HepG2 (cell line): ENCODE results near the gene SERPINE2. TPM values are rescaled to one million over a fixed set of nuclear protein-coding genes. Genes with fewer than 3 reads are reported as not detected.

ENCODE experiments used
- EP300 ChIP-seq, 3 experiments: sonication (generic) in 1 of 3; formaldehyde crosslinking in 1 of 3; IDR thresholded peaks; 2 replicates each; pipeline versions ENCODE4 v1.5.1 to v1.6.1; 2011 to 2020; ENCODE audit warnings: low read depth in 2 of 3, low read length in 2 of 3, borderline replicate concordance in 1 of 3, improper control_type of control experiment in 1 of 3, mild to moderate bottlenecking in 1 of 3, missing genetic modification reagents in 1 of 3, moderate library complexity in 1 of 3
- FOSL2 ChIP-seq: sonication (generic); formaldehyde crosslinking; IDR thresholded peaks from 2 replicates; pipeline ENCODE4 v1.4.0; 2020; ENCODE audit warnings: missing genetic modification reagents
- GATAD2A ChIP-seq: IDR thresholded peaks from 2 replicates; pipeline ENCODE4 v1.6.1; 2016
- HMG20B ChIP-seq: conservative IDR thresholded peaks from 2 replicates; pipeline ENCODE4 v1.6.1; 2016; ENCODE audit warnings: missing genetic modification reagents, missing compliant biosample characterization
- KAT7 ChIP-seq: IDR thresholded peaks from 2 replicates; pipeline ENCODE4 v1.6.1; 2018; ENCODE audit warnings: borderline replicate concordance, missing compliant biosample characterization
- NCOA1 ChIP-seq: sonication (generic); formaldehyde crosslinking; IDR thresholded peaks from 2 replicates; pipeline ENCODE4 v1.9.0; 2021; ENCODE audit warnings: missing genetic modification reagents
- NCOA5 ChIP-seq: sonication (generic); formaldehyde crosslinking; IDR thresholded peaks from 2 replicates; pipeline ENCODE4 v1.4.0; 2020; ENCODE audit warnings: missing genetic modification reagents
- PCBP1 ChIP-seq: fragments of 200-400 bp; formaldehyde crosslinking; IDR thresholded peaks from 2 replicates; pipeline ENCODE4 v1.6.1; 2017; ENCODE audit warnings: mild to moderate bottlenecking, low read depth, low read length, borderline replicate concordance
- TFAP4 ChIP-seq: sonication (generic); IDR thresholded peaks from 2 replicates; pipeline ENCODE4 v1.6.1; 2016; ENCODE audit warnings: low read depth, borderline replicate concordance
- THRA ChIP-seq: sonication (generic); formaldehyde crosslinking; IDR thresholded peaks from 2 replicates; pipeline ENCODE4 v1.4.0; 2020; ENCODE audit warnings: missing genetic modification reagents, borderline replicate concordance
- ZKSCAN5 ChIP-seq: sonication (generic); formaldehyde crosslinking; IDR thresholded peaks from 2 replicates; pipeline ENCODE4 v1.5.1; 2020; ENCODE audit warnings: mild to moderate bottlenecking, missing genetic modification reagents
- ZMYM2 ChIP-seq: sonication (generic); formaldehyde crosslinking; IDR thresholded peaks from 2 replicates; pipeline ENCODE4 v1.8.0; 2022; ENCODE audit warnings: mild to moderate bottlenecking, missing genetic modification reagents
- ZNF317 ChIP-seq: sonication (generic); formaldehyde crosslinking; IDR thresholded peaks from 2 replicates; pipeline ENCODE4 v1.5.0; 2020; ENCODE audit warnings: mild to moderate bottlenecking, missing genetic modification reagents
- ZNF644 ChIP-seq: IDR thresholded peaks from 2 replicates; pipeline ENCODE4 v1.6.1; 2016; ENCODE audit warnings: low read depth
- polyA plus RNA-seq, 8 experiments: library from polyadenylated mRNA; depleted of rRNA in 3 of 8; stranded (reverse) in 7 of 8; unstranded in 1 of 8; fragments of >200 nt; fragmentation: Illumina TruSeq in 4 of 8; extraction: Trizol in 4 of 8; gene quantifications; 2 replicates each; pipeline versions ENCODE4 v1.2.1 to v1.2.3, GENCODE V29; 2011 to 2016; ENCODE audit warnings: low read depth in 4 of 8, missing spikeins in 1 of 8, mixed read lengths in 1 of 8; ENCODE audit not compliant: insufficient read depth in 1 of 8
- total RNA-seq, 5 experiments: library from RNA; depleted of rRNA; stranded (reverse); fragments of >200 nt; fragmentation: Illumina TruSeq; extraction: Trizol; gene quantifications; 2 replicates each; pipeline ENCODE4 v1.2.3, GENCODE V29; 2016; ENCODE audit warnings: low read depth in 1 of 5
- TF ChIP-seq, protein P1 (sequence below): sonication (generic); formaldehyde crosslinking; IDR thresholded peaks from 2 replicates; pipeline ENCODE4 v1.8.1; 2023; ENCODE audit warnings: mild to moderate bottlenecking, moderate library complexity, missing genetic modification reagents
- TF ChIP-seq, protein P2 (sequence below): IDR thresholded peaks from 2 replicates; pipeline ENCODE4 v1.6.1; 2018; ENCODE audit warnings: missing genetic modification reagents, mild to moderate bottlenecking, missing compliant biosample characterization
- TF ChIP-seq, protein P3 (sequence below): sonication (generic); formaldehyde crosslinking; IDR thresholded peaks from 2 replicates; pipeline ENCODE4 v1.4.0; 2020; ENCODE audit warnings: mild to moderate bottlenecking, missing genetic modification reagents

Gene SERPINE2
- total and polyA plus RNA-seq, 2 of the 13 experiments (the other 11 are each of a cell fraction or from before 2014, with no cell fraction given) = 7.9 to 18.1 TPM

- TF ChIP-seq EP300 (IDR thresholded peaks at IDR 0.05; ENCODE audit: low read depth in 2 of 2, low read length in 2 of 2) = no peak; a peak in 1 of 4 replicates
- 0 out of 2 replicates have a peak, but pooled peaks have one; percentile 16 for TF ChIP-seq EP300 (CRISPR knock-in tag; IDR thresholded peaks at IDR 0.05; ENCODE audit: borderline replicate concordance)
- no peak for TF ChIP-seq NCOA5 (CRISPR knock-in tag)
- TF ChIP-seq FOSL2 (CRISPR knock-in tag) = peak; percentile 43
- TF ChIP-seq ZNF644 (CRISPR knock-in tag) = 0 out of 2 replicates have a peak, but pooled peaks have one; percentile 44
- no peak for TF ChIP-seq PCBP1
- TF ChIP-seq HMG20B (CRISPR knock-in tag) = 0 out of 2 replicates have a peak, but pooled peaks have one; percentile 19
- peak; percentile 79 for TF ChIP-seq TFAP4
- TF ChIP-seq, protein P1, sequence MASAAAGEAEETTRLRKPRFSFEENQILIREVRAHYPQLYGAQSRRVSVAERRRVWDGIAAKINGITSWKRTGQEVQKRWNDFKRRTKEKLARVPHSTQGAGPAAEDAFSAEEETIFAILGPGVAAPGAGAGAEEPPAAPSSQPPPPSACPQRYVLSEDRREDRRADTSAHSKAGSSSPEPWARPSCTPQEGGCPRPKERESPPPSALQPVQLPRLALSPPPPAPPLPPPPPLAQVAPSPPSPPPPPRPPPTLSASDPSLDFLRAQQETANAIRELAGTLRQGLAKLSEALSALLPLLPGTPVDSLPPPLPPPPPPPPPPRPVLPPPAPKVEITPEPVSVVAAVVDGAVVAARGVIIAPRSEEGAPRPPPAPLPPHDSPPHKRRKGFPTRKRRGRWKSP (CRISPR knock-in tag) = peak; percentile 43; the same call in 1 of the 2 replicates
- no peak for TF ChIP-seq NCOA1
- peak; percentile 65 for TF ChIP-seq GATAD2A (CRISPR knock-in tag)
- 0 out of 2 replicates have a peak, but pooled peaks have one; percentile 35 for TF ChIP-seq ZNF317 (CRISPR knock-in tag)
- TF ChIP-seq ZKSCAN5 (CRISPR knock-in tag) = peak; percentile 96
- TF ChIP-seq, protein P2, sequence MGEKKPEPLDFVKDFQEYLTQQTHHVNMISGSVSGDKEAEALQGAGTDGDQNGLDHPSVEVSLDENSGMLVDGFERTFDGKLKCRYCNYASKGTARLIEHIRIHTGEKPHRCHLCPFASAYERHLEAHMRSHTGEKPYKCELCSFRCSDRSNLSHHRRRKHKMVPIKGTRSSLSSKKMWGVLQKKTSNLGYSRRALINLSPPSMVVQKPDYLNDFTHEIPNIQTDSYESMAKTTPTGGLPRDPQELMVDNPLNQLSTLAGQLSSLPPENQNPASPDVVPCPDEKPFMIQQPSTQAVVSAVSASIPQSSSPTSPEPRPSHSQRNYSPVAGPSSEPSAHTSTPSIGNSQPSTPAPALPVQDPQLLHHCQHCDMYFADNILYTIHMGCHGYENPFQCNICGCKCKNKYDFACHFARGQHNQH (CRISPR knock-in tag) = 0 out of 2 replicates have a peak, but pooled peaks have one; percentile 22
- TF ChIP-seq ZMYM2 (CRISPR knock-in tag) = peak; percentile 32; the same call in 1 of the 2 replicates
- TF ChIP-seq KAT7 (CRISPR knock-in tag) = peak; percentile 20; the same call in 1 of the 2 replicates
- TF ChIP-seq, protein P3, sequence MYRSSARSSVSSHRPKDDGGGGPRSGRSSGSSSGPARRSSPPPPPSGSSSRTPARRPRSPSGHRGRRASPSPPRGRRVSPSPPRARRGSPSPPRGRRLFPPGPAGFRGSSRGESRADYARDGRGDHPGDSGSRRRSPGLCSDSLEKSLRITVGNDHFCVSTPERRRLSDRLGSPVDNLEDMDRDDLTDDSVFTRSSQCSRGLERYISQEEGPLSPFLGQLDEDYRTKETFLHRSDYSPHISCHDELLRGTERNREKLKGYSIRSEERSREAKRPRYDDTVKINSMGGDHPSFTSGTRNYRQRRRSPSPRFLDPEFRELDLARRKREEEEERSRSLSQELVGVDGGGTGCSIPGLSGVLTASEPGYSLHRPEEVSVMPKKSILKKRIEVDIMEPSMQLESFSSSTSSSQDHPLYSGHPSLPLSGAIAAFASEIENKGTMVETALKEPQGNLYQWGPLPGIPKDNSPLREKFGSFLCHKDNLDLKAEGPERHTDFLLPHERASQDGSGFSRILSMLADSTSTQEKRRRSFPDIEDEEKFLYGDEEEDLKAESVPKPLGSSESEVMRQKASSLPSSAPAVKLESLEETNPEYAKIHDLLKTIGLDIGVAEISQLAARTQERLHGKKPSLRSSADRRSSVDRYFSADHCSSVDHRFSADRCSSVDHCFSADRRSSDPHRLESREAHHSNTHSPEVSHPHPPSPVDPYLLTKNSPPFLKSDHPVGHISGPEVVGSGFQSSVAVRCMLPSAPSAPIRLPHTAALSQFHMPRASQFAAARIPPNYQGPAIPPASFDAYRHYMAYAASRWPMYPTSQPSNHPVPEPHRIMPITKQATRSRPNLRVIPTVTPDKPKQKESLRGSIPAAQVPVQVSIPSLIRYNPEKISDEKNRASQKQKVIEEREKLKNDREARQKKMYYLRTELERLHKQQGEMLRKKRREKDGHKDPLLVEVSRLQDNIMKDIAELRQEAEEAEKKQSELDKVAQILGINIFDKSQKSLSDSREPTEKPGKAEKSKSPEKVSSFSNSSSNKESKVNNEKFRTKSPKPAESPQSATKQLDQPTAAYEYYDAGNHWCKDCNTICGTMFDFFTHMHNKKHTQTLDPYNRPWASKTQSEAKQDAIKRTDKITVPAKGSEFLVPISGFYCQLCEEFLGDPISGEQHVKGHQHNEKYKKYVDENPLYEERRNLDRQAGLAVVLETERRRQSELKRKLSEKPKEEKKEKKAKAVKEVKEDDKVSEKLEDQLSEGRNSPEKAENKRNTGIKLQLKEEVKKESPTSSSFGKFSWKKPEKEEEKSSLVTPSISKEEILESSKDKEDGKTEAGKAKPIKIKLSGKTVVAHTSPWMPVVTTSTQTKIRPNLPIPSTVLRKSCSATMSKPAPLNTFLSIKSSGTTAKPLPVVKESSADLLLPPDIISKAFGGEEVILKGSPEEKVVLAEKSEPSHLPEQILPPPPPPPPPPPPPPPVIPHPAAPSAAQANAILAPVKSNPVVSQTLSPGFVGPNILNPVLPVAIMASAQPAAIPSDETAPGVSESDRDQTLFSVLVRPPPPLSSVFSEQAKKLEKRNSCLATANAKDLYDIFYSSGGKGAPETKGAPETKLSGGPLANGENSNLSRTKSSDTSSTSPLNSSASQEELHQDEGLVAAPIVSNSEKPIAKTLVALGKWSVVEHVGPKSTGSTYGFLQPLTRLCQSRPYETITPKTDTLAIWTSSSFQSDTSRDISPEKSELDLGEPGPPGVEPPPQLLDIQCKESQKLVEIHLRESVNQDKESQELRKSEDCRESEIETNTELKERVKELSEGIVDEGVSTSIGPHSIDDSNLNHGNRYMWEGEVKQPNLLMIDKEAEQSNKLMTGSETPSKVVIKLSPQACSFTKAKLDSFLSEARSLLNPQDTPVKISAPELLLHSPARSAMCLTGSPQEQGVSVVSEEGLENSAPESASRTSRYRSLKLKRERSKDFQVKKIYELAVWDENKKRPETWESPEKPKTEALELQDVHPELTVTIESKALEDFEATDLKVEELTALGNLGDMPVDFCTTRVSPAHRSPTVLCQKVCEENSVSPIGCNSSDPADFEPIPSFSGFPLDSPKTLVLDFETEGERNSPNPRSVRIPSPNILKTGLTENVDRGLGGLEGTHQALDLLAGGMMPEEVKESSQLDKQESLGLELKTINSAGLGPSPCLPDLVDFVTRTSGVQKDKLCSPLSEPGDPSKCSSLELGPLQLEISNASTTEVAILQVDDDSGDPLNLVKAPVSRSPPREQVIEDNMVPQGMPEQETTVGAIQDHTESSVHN (CRISPR knock-in tag) = no peak
- peak; percentile 57; the same call in 1 of the 2 replicates for TF ChIP-seq THRA
Measured at GRCh38 chr2:223972656-223973102, 66.4 kb downstream of the SERPINE2 start (continued).
